GM12878 (cell line): ENCODE data around the gene ANXA3. TPM values are rescaled to one million over a fixed set of nuclear protein-coding genes. Genes with fewer than 3 reads are reported as not detected.

Experiments
- ASH2L ChIP-seq: fragments of 300-600, 200-600 bp; sonication (generic); IDR thresholded peaks from 2 replicates; pipeline ENCODE4 v1.6.1; 2017; ENCODE audit warnings: low read depth, mild to moderate bottlenecking, borderline replicate concordance
- DPF2 ChIP-seq: fragments of 450-650 bp; IDR thresholded peaks from 2 replicates; pipeline ENCODE4 v1.6.1; 2017; ENCODE audit warnings: mild to moderate bottlenecking
- ETV6 ChIP-seq, 2 experiments: fragments of 450-650 bp in 1 of 2; IDR thresholded peaks in 1 of 2; conservative IDR thresholded peaks in 1 of 2; 2 replicates each; pipeline ENCODE4 v1.6.1; 2014; ENCODE audit warnings: antibody characterized with exemption in 1 of 2, borderline replicate concordance in 1 of 2, low read depth in 1 of 2, mild to moderate bottlenecking in 1 of 2, moderate library complexity in 1 of 2
- IKZF1 ChIP-seq: fragments of 450-650 bp; conservative IDR thresholded peaks from 2 replicates; pipeline ENCODE4 v1.6.1; 2017; ENCODE audit warnings: antibody characterized with exemption, mild to moderate bottlenecking
- IKZF2 ChIP-seq, 2 experiments: fragments of 450-650 bp; IDR thresholded peaks; 2 replicates each; pipeline ENCODE4 v1.6.1; 2017; ENCODE audit warnings: mild to moderate bottlenecking in 2 of 2, moderate library complexity in 2 of 2
- KLF5 ChIP-seq: fragments of 450-650 bp; IDR thresholded peaks from 2 replicates; pipeline ENCODE4 v1.6.1; 2014; ENCODE audit warnings: mild to moderate bottlenecking; ENCODE audit not compliant: partially characterized antibody
- MEF2B ChIP-seq: fragments of 450-650 bp; IDR thresholded peaks from 2 replicates; pipeline ENCODE4 v1.6.1; 2018; ENCODE audit warnings: mild to moderate bottlenecking, moderate library complexity; ENCODE audit not compliant: partially characterized antibody, poor library complexity, severe bottlenecking
- MTA2 ChIP-seq: fragments of 450-650 bp; IDR thresholded peaks from 2 replicates; pipeline ENCODE4 v1.6.1; 2016; ENCODE audit warnings: low read depth, mild to moderate bottlenecking, moderate library complexity
- NFYB ChIP-seq: IDR thresholded peaks from 2 replicates; pipeline ENCODE4 v1.6.1; 2011; ENCODE audit warnings: low read depth, mild to moderate bottlenecking, low read length, improper control_type of control experiment, moderate library complexity; ENCODE audit not compliant: insufficient read depth
- NRF1 ChIP-seq: conservative IDR thresholded peaks from 2 replicates; pipeline ENCODE4 v1.6.1; 2011; ENCODE audit warnings: mild to moderate bottlenecking, low read depth, low read length, improper control_type of control experiment
- PML ChIP-seq: IDR thresholded peaks from 2 replicates; pipeline ENCODE4 v1.6.1; 2012; ENCODE audit warnings: low read length, inconsistent platforms
- RAD21 ChIP-seq: IDR thresholded peaks from 2 replicates; pipeline ENCODE4 v1.6.1; 2011; ENCODE audit warnings: mild to moderate bottlenecking, low read depth, low read length, moderate library complexity; ENCODE audit not compliant: insufficient read depth
- RFX5 ChIP-seq: IDR thresholded peaks from 2 replicates; pipeline ENCODE4 v1.6.1; 2011; ENCODE audit warnings: low read depth, low read length, improper control_type of control experiment
- RUNX3 ChIP-seq: IDR thresholded peaks from 2 replicates; pipeline ENCODE4 v1.6.1; 2012; ENCODE audit warnings: low read length, inconsistent platforms
- SIN3A ChIP-seq: IDR thresholded peaks from 2 replicates; pipeline ENCODE4 v1.6.1; 2012; ENCODE audit warnings: low read depth, low read length, improper control_type of control experiment
- SIX5 ChIP-seq: IDR thresholded peaks from 2 replicates; pipeline ENCODE4 v1.6.1; 2011; ENCODE audit warnings: mild to moderate bottlenecking, low read depth, low read length, moderate library complexity; ENCODE audit not compliant: severe bottlenecking
- SMC3 ChIP-seq: IDR thresholded peaks from 2 replicates; pipeline ENCODE4 v1.6.1; 2011; ENCODE audit warnings: low read length, improper control_type of control experiment, borderline replicate concordance
- SUPT20H ChIP-seq: IDR thresholded peaks from 2 replicates; pipeline ENCODE4 v1.6.1; 2011; ENCODE audit warnings: low read depth, mild to moderate bottlenecking, low read length, moderate library complexity, borderline replicate concordance; ENCODE audit not compliant: control insufficient read depth
- SUZ12 ChIP-seq: fragments of 200-600 bp; sonication (generic); IDR thresholded peaks from one replicate; pipeline ENCODE4 v1.6.1; 2018; ENCODE audit warnings: antibody characterized with exemption, mild to moderate bottlenecking; ENCODE audit not compliant: unreplicated experiment
- TAF1 ChIP-seq: IDR thresholded peaks from 2 replicates; pipeline ENCODE4 v1.6.1; 2011; ENCODE audit warnings: mild to moderate bottlenecking, low read depth, low read length, borderline replicate concordance
- TARDBP ChIP-seq: IDR thresholded peaks from 2 replicates; pipeline ENCODE4 v1.6.1; 2016; ENCODE audit warnings: borderline replicate concordance
- TCF7 ChIP-seq: IDR thresholded peaks from 2 replicates; pipeline ENCODE4 v1.6.1; 2014; ENCODE audit warnings: antibody characterized with exemption, borderline replicate concordance
- YBX1 ChIP-seq: fragments of 450-650 bp; IDR thresholded peaks from 2 replicates; pipeline ENCODE4 v1.6.1; 2016; ENCODE audit warnings: antibody characterized with exemption
- ZNF384 ChIP-seq: IDR thresholded peaks from 2 replicates; pipeline ENCODE4 v1.6.1; 2012; ENCODE audit warnings: low read depth, mild to moderate bottlenecking, low read length, improper control_type of control experiment, borderline replicate concordance
- ZNF687 ChIP-seq: fragments of 450-650 bp; IDR thresholded peaks from 2 replicates; pipeline ENCODE4 v1.6.1; 2017; ENCODE audit warnings: mild to moderate bottlenecking, moderate library complexity
- ZZZ3 ChIP-seq: IDR thresholded peaks from 2 replicates; pipeline ENCODE4 v1.6.1; 2011; ENCODE audit warnings: low read depth; ENCODE audit not compliant: control insufficient read depth, insufficient read length
- polyA plus RNA-seq, 11 experiments: library from polyadenylated mRNA; depleted of rRNA in 4 of 11; unstranded in 6 of 11; stranded (reverse) in 5 of 11; fragments of >200 nt; fragmentation: Nextera tagmentation in 4 of 11; fragmentation: Illumina TruSeq in 1 of 11; extraction: Ambion mirVana in 4 of 11; extraction: Trizol in 1 of 11; gene quantifications; 1 replicate in 1 of 11; 2 replicates in 10 of 11; pipeline versions ENCODE4 v1.2.1 to v1.2.3, GENCODE V29; 2011 to 2016; ENCODE audit warnings: inconsistent platforms in 2 of 11, missing spikeins in 2 of 11, low read depth in 1 of 11
- total RNA-seq, 4 experiments: library from RNA; depleted of rRNA in 3 of 4; stranded (reverse); fragments of >200 nt in 3 of 4; fragmentation: Illumina TruSeq in 1 of 4; extraction: Trizol in 1 of 4; gene quantifications; 2 replicates each; pipeline versions ENCODE4 v1.2.1 to v1.2.3, GENCODE V29; 2013 to 2021

The ANXA3 gene
- total and polyA plus RNA-seq, 10 of the 15 experiments (the other 5 are each of a cell fraction or from before 2014, with no cell fraction given), result 0.28 to 14.7 (median 0.91) TPM

GRCh38 chr4:78566834-78567499, 15.4 kb downstream of the ANXA3 start (continued):
- no peak for TF ChIP-seq SIN3A
- TF ChIP-seq TARDBP, result no peak
- no peak for TF ChIP-seq ZZZ3
- peak; percentile 72 for TF ChIP-seq DPF2
- no peak for TF ChIP-seq YBX1
- TF ChIP-seq MEF2B, result peak; percentile 34
- peak; percentile 74 for TF ChIP-seq IKZF1
- TF ChIP-seq KLF5, result no peak
- no peak for TF ChIP-seq NRF1
- TF ChIP-seq ASH2L, result no peak
- TF ChIP-seq SMC3, result no peak
- TF ChIP-seq ZNF384, result no peak
- TF ChIP-seq IKZF2 (IDR thresholded peaks at IDR 0.05), result peak; percentile 69 to 73; a peak in 2 of 4 replicates
- TF ChIP-seq ZNF687, result peak; percentile 19; the same call in 1 of the 2 replicates
- peak; percentile 54 for TF ChIP-seq MTA2
- no peak for TF ChIP-seq SUPT20H
- TF ChIP-seq ETV6 (conservative IDR thresholded peaks at IDR 0.05 in 1 of 2, IDR thresholded peaks at IDR 0.05 in 1 of 2; ENCODE audit: borderline replicate concordance in 1 of 2, low read depth in 1 of 2), result no peak
- peak; percentile 59 for TF ChIP-seq RUNX3
- TF ChIP-seq SUZ12, result no peak
- TF ChIP-seq RAD21, result no peak
- no peak for TF ChIP-seq PML
- no peak for TF ChIP-seq TCF7
- no peak for TF ChIP-seq SIX5
- 0 out of 2 replicates have a peak, but pooled peaks have one; percentile 23 for TF ChIP-seq NFYB
- TF ChIP-seq TAF1, result no peak
- TF ChIP-seq RFX5, result no peak
